ENCODE data around the gene SCN4A.

The SCN4A gene

GRCh38 chr17:63939884-63940283 lies 32.8 kb downstream of the SCN4A start:
- H3K4me3 ChIP-seq (ENCODE audit: low read depth, low read length): no peak overlapping the region
- TF ChIP-seq, protein P1, sequence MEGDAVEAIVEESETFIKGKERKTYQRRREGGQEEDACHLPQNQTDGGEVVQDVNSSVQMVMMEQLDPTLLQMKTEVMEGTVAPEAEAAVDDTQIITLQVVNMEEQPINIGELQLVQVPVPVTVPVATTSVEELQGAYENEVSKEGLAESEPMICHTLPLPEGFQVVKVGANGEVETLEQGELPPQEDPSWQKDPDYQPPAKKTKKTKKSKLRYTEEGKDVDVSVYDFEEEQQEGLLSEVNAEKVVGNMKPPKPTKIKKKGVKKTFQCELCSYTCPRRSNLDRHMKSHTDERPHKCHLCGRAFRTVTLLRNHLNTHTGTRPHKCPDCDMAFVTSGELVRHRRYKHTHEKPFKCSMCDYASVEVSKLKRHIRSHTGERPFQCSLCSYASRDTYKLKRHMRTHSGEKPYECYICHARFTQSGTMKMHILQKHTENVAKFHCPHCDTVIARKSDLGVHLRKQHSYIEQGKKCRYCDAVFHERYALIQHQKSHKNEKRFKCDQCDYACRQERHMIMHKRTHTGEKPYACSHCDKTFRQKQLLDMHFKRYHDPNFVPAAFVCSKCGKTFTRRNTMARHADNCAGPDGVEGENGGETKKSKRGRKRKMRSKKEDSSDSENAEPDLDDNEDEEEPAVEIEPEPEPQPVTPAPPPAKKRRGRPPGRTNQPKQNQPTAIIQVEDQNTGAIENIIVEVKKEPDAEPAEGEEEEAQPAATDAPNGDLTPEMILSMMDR (IDR thresholded peaks at IDR 0.05; ENCODE audit: control insufficient read depth, extremely low read depth, insufficient read depth): no peak
- no peak for DNase-seq (ENCODE audit: low read depth)

DNA sequence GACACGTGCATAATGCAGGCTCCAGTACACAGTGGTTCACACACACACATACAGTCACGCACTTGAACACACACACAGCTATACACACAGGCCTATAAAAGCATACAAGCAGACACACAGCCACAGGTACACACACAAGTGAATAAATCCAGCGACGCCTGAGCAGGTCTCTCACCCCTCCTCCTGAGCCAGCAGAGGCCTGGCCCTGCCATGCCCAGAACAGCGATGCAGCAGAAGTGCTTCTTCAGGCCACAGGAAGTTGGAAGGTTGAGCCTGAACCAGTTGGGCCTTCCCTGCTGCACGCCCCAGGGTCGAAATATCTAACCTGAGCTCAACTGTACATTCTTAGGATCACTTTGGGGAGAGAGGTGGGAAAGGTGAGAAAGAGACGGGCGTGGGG lies 33.3 kb downstream of the SCN4A start:
- TF ChIP-seq, protein P1 (IDR thresholded peaks at IDR 0.05; ENCODE audit: control insufficient read depth, extremely low read depth, insufficient read depth): no peak
- no peak overlapping the region for H3K4me3 ChIP-seq (ENCODE audit: low read depth, low read length)
- no peak for DNase-seq (ENCODE audit: low read depth)

DNA sequence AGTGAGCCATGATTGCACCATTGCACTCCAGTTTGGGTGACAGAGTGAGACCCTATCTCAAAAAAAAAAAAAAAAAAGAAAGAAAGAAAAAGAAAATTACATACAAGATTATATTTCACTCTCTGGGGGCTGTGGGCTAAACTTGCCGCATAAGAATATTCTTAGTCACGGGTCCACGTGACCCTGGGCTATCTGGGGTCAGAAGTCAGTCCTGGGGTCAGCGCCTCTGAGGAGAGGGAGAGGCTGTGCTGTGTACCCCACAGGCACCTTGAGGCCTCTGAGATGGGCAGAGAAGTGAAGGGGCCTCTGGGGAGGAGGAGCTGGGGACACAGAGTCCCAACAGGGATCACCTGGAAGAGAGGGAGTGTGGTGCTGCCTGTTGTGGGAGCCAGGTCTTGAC lies 34.8 kb downstream of the SCN4A start:
- TF ChIP-seq, protein P1 (IDR thresholded peaks at IDR 0.05; ENCODE audit: control insufficient read depth, extremely low read depth, insufficient read depth): no peak
- H3K4me3 ChIP-seq (ENCODE audit: low read depth, low read length): no peak overlapping the region
- no peak for DNase-seq (ENCODE audit: low read depth)

- H3K4me3 ChIP-seq (ENCODE audit: low read depth, low read length): no peak overlapping the region
- TF ChIP-seq, protein P1 (IDR thresholded peaks at IDR 0.05; ENCODE audit: control insufficient read depth, extremely low read depth, insufficient read depth): no peak
- no peak for DNase-seq (ENCODE audit: low read depth)
These were observed 35.4 kb downstream of the SCN4A start for GRCh38 chr17:63937319-63937718.

DNA sequence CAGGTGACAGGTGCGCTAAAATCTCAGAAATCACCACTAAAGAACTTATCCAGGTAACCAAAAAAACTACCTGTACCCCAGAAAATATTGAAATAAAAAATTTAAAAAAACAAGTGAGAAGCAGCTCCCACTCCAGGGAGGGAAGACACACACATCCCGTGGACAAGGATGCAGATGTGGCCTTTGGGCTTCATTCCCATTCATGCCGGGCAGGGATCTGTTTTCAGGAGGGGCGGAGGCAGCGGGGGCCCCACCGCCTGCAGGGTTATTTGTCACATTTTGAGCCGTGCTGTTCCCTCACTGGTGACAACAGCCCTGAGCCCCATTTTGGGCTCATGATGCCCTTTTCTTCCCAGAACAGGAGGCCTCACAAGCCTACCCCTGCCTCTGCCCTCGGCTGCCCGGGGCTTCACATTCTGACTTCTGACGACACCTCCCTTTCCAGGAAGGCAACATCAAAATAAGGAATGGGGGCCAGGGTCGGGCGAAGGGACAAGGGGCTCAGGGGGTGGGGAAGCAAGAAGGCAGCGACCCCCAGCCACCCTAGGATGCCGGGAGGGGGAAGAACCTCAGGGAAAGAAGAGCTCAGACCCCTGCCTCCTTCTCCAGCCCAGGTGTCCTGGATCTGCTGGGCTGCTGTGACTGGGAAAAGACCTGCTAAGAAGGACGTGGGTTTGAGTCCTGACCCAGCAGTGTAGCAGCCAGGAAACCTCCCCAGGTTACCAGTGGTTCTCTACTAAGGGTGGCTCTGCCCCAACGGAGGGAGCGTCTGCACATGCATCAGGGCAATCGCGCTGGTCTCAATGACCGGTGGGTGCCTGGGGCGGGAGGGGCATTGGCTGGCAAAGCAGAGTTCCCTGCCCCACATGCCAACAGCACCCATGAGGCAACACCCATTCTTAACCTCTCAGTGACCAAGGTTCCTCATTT lies 38.3 kb downstream of the SCN4A start:
- DNase-seq (ENCODE audit: low read depth): no peak
- H3K4me3 ChIP-seq (ENCODE audit: low read depth, low read length): no peak overlapping the region
- TF ChIP-seq, protein P1 (IDR thresholded peaks at IDR 0.05; ENCODE audit: control insufficient read depth, extremely low read depth, insufficient read depth): no peak

- DNase-seq (ENCODE audit: low read depth): no peak
- H3K4me3 ChIP-seq (ENCODE audit: low read depth, low read length): no peak overlapping the region
- TF ChIP-seq, protein P1 (IDR thresholded peaks at IDR 0.05; ENCODE audit: control insufficient read depth, extremely low read depth, insufficient read depth): no peak
These were observed 39.1 kb downstream of the SCN4A start for GRCh38 chr17:63933598-63933997.
